K562 (cell line): ENCODE measurements around the gene UNC93B1.

Experiments used
- BACH1 ChIP-seq: fragments of 200-800 bp; sonication (Bioruptor generic); IDR thresholded peaks from 2 replicates; pipeline ENCODE4 v1.6.1; 2016; ENCODE audit warnings: missing genetic modification characterization, missing compliant biosample characterization
- BCLAF1 ChIP-seq, 2 experiments: fragments of 450-650 bp in 1 of 2; IDR thresholded peaks; 2 replicates each; pipeline ENCODE4 v1.6.1; 2011 to 2017; ENCODE audit warnings: low read depth in 2 of 2, antibody characterized with exemption in 1 of 2, borderline replicate concordance in 1 of 2, low read length in 1 of 2, mild to moderate bottlenecking in 1 of 2, mixed read lengths in 1 of 2; ENCODE audit not compliant: control insufficient read depth in 1 of 2
- TF ChIP-seq, protein P1 (sequence below), 3 experiments: fragments of 200-800 bp in 1 of 3; fragments of 250-450 bp in 1 of 3; fragments of 450-650 bp in 1 of 3; sonication (Bioruptor Pico) in 1 of 3; sonication (Bioruptor generic) in 1 of 3; formaldehyde crosslinking in 1 of 3; IDR thresholded peaks; 2 replicates each; pipeline versions ENCODE4 v1.6.1 to v1.8.0; 2016 to 2022; ENCODE audit warnings: mild to moderate bottlenecking in 2 of 3, missing genetic modification characterization in 2 of 3, missing compliant biosample characterization in 1 of 3, moderate library complexity in 1 of 3
- TF ChIP-seq, protein P2 (sequence below): fragments of 250-450 bp; sonication (Bioruptor Pico); IDR thresholded peaks from 2 replicates; pipeline ENCODE4 v1.4.0; 2020; ENCODE audit warnings: mild to moderate bottlenecking
- TF ChIP-seq, protein P3 (sequence below), 3 experiments: IDR thresholded peaks in 2 of 3; conservative IDR thresholded peaks in 1 of 3; 2 replicates each; pipeline ENCODE4 v1.5.1; 2011 to 2012; ENCODE audit warnings: low read length in 3 of 3, mild to moderate bottlenecking in 3 of 3, control low read depth in 2 of 3, improper control_type of control experiment in 1 of 3, inconsistent platforms in 1 of 3, low read depth in 1 of 3, mixed read lengths in 1 of 3, moderate library complexity in 1 of 3; ENCODE audit not compliant: insufficient read depth in 2 of 3

GRCh38 chr11:68043349-68044144 is 39.6 kb upstream of the UNC93B1 start:
- TF ChIP-seq, protein P1, sequence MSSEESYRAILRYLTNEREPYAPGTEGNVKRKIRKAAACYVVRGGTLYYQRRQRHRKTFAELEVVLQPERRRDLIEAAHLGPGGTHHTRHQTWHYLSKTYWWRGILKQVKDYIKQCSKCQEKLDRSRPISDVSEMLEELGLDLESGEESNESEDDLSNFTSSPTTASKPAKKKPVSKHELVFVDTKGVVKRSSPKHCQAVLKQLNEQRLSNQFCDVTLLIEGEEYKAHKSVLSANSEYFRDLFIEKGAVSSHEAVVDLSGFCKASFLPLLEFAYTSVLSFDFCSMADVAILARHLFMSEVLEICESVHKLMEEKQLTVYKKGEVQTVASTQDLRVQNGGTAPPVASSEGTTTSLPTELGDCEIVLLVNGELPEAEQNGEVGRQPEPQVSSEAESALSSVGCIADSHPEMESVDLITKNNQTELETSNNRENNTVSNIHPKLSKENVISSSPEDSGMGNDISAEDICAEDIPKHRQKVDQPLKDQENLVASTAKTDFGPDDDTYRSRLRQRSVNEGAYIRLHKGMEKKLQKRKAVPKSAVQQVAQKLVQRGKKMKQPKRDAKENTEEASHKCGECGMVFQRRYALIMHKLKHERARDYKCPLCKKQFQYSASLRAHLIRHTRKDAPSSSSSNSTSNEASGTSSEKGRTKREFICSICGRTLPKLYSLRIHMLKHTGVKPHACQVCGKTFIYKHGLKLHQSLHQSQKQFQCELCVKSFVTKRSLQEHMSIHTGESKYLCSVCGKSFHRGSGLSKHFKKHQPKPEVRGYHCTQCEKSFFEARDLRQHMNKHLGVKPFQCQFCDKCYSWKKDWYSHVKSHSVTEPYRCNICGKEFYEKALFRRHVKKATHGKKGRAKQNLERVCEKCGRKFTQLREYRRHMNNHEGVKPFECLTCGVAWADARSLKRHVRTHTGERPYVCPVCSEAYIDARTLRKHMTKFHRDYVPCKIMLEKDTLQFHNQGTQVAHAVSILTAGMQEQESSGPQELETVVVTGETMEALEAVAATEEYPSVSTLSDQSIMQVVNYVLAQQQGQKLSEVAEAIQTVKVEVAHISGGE (CRISPR knock-in tag; IDR thresholded peaks at IDR 0.05): no peak
- TF ChIP-seq, protein P2, sequence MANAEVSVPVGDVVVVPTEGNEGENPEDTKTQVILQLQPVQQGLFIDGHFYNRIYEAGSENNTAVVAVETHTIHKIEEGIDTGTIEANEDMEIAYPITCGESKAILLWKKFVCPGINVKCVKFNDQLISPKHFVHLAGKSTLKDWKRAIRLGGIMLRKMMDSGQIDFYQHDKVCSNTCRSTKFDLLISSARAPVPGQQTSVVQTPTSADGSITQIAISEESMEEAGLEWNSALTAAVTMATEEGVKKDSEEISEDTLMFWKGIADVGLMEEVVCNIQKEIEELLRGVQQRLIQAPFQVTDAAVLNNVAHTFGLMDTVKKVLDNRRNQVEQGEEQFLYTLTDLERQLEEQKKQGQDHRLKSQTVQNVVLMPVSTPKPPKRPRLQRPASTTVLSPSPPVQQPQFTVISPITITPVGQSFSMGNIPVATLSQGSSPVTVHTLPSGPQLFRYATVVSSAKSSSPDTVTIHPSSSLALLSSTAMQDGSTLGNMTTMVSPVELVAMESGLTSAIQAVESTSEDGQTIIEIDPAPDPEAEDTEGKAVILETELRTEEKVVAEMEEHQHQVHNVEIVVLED (CRISPR knock-in tag): no peak
- TF ChIP-seq, protein P3, sequence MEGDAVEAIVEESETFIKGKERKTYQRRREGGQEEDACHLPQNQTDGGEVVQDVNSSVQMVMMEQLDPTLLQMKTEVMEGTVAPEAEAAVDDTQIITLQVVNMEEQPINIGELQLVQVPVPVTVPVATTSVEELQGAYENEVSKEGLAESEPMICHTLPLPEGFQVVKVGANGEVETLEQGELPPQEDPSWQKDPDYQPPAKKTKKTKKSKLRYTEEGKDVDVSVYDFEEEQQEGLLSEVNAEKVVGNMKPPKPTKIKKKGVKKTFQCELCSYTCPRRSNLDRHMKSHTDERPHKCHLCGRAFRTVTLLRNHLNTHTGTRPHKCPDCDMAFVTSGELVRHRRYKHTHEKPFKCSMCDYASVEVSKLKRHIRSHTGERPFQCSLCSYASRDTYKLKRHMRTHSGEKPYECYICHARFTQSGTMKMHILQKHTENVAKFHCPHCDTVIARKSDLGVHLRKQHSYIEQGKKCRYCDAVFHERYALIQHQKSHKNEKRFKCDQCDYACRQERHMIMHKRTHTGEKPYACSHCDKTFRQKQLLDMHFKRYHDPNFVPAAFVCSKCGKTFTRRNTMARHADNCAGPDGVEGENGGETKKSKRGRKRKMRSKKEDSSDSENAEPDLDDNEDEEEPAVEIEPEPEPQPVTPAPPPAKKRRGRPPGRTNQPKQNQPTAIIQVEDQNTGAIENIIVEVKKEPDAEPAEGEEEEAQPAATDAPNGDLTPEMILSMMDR (IDR thresholded peaks at IDR 0.05 in 2 of 3, conservative IDR thresholded peaks at IDR 0.05 in 1 of 3; ENCODE audit: insufficient read depth in 2 of 3, low read depth in 1 of 3, low read length in 3 of 3): no peak
- TF ChIP-seq BACH1: no peak
- TF ChIP-seq BCLAF1 (IDR thresholded peaks at IDR 0.05; ENCODE audit: borderline replicate concordance in 1 of 2, control insufficient read depth in 1 of 2, low read depth in 2 of 2, low read length in 1 of 2): 0 out of 4 replicates have a peak, but pooled peaks of 1 of the 2 experiments have one; percentile 26
